Mesothelial cell of epicardium (in vitro differentiated cells): Measurements from ENCODE around the gene RHOBTB3. TPM values are rescaled to one million over a fixed set of nuclear protein-coding genes. Genes with fewer than 3 reads are reported as not detected.
"Not testable (repeated sequence)": the region's sequence is repeated elsewhere in the genome, so short reads cannot be mapped to it uniquely, and the experiment has no call there.

Source experiments
- DNase-seq, 2 experiments: peaks; one replicate each; pipeline ENCODE4 v3.0.0; 2021; ENCODE audit warnings: low spot score in 2 of 2; ENCODE audit not compliant: unreplicated experiment in 2 of 2
- H3K27ac Mint-ChIP-seq: 2 replicates; pipeline ENCODE4 v1.8.0; 2021; ENCODE audit warnings: mixed read lengths
- H3K27me3 Mint-ChIP-seq: 2 replicates; pipeline ENCODE4 v1.8.0; 2021; ENCODE audit warnings: low read depth, mixed read lengths
- H3K36me3 Mint-ChIP-seq: 2 replicates; pipeline ENCODE4 v1.8.0; 2021; ENCODE audit warnings: mixed read lengths
- H3K4me1 Mint-ChIP-seq: 2 replicates; pipeline ENCODE4 v1.8.0; 2021; ENCODE audit warnings: mixed read lengths
- H3K4me3 Mint-ChIP-seq: 2 replicates; pipeline ENCODE4 v1.8.0; 2021; ENCODE audit warnings: mild to moderate bottlenecking, moderate library complexity, mixed read lengths
- H3K9me3 Mint-ChIP-seq: 2 replicates; pipeline ENCODE4 v1.8.0; 2021; ENCODE audit warnings: mixed read lengths
- total RNA-seq: library from RNA; stranded (reverse); gene quantifications from 3 replicates; pipeline ENCODE4 v1.2.1, GENCODE V29; 2021
- TF ChIP-seq, protein P1 (sequence below): fragments of 200-600 bp; sonication (generic); IDR thresholded peaks from one replicate; pipeline ENCODE4 v1.5.0; 2021; ENCODE audit warnings: antibody characterized with exemption; ENCODE audit not compliant: unreplicated experiment

Gene RHOBTB3
- total RNA-seq, 1 donor from 2014 or later: 153 TPM

DNA sequence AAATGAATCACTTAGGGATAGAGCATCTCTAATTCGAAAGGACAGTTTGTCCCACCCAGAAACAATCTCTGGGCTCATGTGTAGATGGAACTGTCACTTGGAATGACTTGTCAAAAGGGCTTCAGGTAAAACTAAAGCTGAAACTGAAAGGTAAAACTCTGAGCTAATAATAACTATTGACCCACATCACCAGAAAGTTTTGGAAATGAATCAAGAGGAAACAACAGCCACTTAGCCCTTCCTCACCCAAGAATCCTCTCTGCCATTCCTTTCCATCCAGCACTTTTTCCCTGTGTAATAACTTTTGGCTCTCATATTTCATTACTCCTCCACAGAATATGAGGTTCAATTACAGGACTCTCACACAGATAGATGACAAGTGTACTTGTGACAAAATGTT lies 105.4 kb downstream of the RHOBTB3 start:
- no peak overlapping the region for H3K27ac Mint-ChIP-seq
- no peaks in the 10 kb centered on the region for H3K9me3 Mint-ChIP-seq
- DNase-seq: no peak
- TF ChIP-seq, protein P1, sequence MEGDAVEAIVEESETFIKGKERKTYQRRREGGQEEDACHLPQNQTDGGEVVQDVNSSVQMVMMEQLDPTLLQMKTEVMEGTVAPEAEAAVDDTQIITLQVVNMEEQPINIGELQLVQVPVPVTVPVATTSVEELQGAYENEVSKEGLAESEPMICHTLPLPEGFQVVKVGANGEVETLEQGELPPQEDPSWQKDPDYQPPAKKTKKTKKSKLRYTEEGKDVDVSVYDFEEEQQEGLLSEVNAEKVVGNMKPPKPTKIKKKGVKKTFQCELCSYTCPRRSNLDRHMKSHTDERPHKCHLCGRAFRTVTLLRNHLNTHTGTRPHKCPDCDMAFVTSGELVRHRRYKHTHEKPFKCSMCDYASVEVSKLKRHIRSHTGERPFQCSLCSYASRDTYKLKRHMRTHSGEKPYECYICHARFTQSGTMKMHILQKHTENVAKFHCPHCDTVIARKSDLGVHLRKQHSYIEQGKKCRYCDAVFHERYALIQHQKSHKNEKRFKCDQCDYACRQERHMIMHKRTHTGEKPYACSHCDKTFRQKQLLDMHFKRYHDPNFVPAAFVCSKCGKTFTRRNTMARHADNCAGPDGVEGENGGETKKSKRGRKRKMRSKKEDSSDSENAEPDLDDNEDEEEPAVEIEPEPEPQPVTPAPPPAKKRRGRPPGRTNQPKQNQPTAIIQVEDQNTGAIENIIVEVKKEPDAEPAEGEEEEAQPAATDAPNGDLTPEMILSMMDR: no peak
- H3K4me3 Mint-ChIP-seq: no peak overlapping the region
- no peaks in the 10 kb centered on the region for H3K36me3 Mint-ChIP-seq
- peaks cover 14% of the 10 kb centered on the region for H3K4me1 Mint-ChIP-seq
- no peaks in the 10 kb centered on the region for H3K27me3 Mint-ChIP-seq

GRCh38 chr5:95836971-95837370 lies 105.8 kb downstream of the RHOBTB3 start:
- not testable (repeated sequence) for H3K36me3 Mint-ChIP-seq, H3K4me3 Mint-ChIP-seq, H3K27me3 Mint-ChIP-seq, H3K9me3 Mint-ChIP-seq, DNase-seq, H3K27ac Mint-ChIP-seq
- H3K4me1 Mint-ChIP-seq: peaks cover 14% of the 10 kb centered on the region

- no peak for DNase-seq
- Mint-ChIP-seq H3K4me1 (peaks cover 14% of the 10 kb centered on the region), H3K27me3 (no peaks in the 10 kb centered on the region), H3K27ac (no peak overlapping the region), H3K36me3 (no peaks in the 10 kb centered on the region), H3K9me3 (no peaks in the 10 kb centered on the region), H3K4me3 (no peak overlapping the region)
- TF ChIP-seq, protein P1: no peak
Observed at GRCh38 chr5:95837492-95837891, 106.4 kb downstream of the RHOBTB3 start.

- H3K4me3 Mint-ChIP-seq: no peak overlapping the region
- peaks cover 16% of the 10 kb centered on the region for H3K4me1 Mint-ChIP-seq
- TF ChIP-seq, protein P1: no peak
- no peaks in the 10 kb centered on the region for H3K9me3 Mint-ChIP-seq
- no peak overlapping the region for H3K27ac Mint-ChIP-seq
- H3K36me3 Mint-ChIP-seq: no peaks in the 10 kb centered on the region
- DNase-seq: no peak
- no peaks in the 10 kb centered on the region for H3K27me3 Mint-ChIP-seq
Observed at GRCh38 chr5:95838001-95838520, 106.9 kb downstream of the RHOBTB3 start.

- TF ChIP-seq, protein P1: no peak
- no peak for DNase-seq
- H3K9me3 Mint-ChIP-seq: no peaks in the 10 kb centered on the region
- peaks cover 21% of the 10 kb centered on the region for H3K4me1 Mint-ChIP-seq
- H3K27me3 Mint-ChIP-seq: no peaks in the 10 kb centered on the region
- H3K36me3 Mint-ChIP-seq: no peaks in the 10 kb centered on the region
- H3K4me3 Mint-ChIP-seq: no peak overlapping the region
- no peak overlapping the region for H3K27ac Mint-ChIP-seq
Observed at GRCh38 chr5:95838556-95838955, 107.4 kb downstream of the RHOBTB3 start.

DNA sequence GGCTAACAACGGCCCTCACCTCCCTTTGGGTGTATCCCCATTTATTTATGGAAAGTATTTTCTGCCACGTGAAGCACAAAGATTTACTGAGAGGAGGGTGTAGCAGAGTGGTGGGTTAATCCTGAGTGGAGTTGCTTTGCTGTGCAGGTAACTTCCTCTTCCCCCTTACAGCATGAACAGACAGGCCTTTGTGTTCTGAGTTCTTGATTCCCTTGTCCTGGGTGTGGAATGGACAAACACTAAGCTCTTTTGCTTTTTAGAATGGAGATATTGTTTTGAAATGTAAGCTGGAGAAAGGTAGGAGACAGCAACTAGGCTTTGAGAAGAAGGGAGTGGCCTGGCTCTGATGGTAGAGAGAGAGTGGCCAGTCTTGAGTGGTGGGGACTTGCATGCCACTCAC lies 108.5 kb downstream of the RHOBTB3 start:
- Mint-ChIP-seq H3K4me1 (peaks cover 15% of the 10 kb centered on the region), H3K27ac (no peak overlapping the region), H3K36me3 (no peaks in the 10 kb centered on the region), H3K4me3 (no peak overlapping the region), H3K27me3 (no peaks in the 10 kb centered on the region), H3K9me3 (no peaks in the 10 kb centered on the region)
- TF ChIP-seq, protein P1: no peak
- DNase-seq: no peak
